Trophoblast cell (in vitro differentiated cells and primary cell): ENCODE results near the gene ERF.
"Not testable (repeated sequence)": the region's sequence is repeated elsewhere in the genome, so short reads cannot be mapped to it uniquely, and the experiment has no call there.

Experiments
- DNase-seq, 2 donors: peaks; one replicate each; pipeline ENCODE4 v3.0.0-alpha.2; 2016
- H2AFZ ChIP-seq: 2 replicates; pipeline ENCODE4 v1.6.1; 2013; ENCODE audit warnings: low read length, moderate library complexity, mild to moderate bottlenecking; ENCODE audit not compliant: insufficient read depth, poor library complexity
- H2AK5ac ChIP-seq: 2 replicates; pipeline ENCODE4 v1.6.1; 2013; ENCODE audit warnings: mild to moderate bottlenecking, low read length
- H2BK120ac ChIP-seq: 2 replicates; pipeline ENCODE4 v1.6.1; 2013; ENCODE audit warnings: low read length, mild to moderate bottlenecking, moderate library complexity; ENCODE audit not compliant: insufficient read depth, poor library complexity
- H2BK12ac ChIP-seq: 2 replicates; pipeline ENCODE4 v1.6.1; 2013; ENCODE audit warnings: mild to moderate bottlenecking, low read length, moderate library complexity
- H2BK5ac ChIP-seq: 2 replicates; pipeline ENCODE4 v1.6.1; 2013; ENCODE audit warnings: low read length, low read depth, moderate library complexity, mild to moderate bottlenecking; ENCODE audit not compliant: poor library complexity
- H3K14ac ChIP-seq: 2 replicates; pipeline ENCODE4 v1.6.1; 2013; ENCODE audit warnings: mild to moderate bottlenecking, low read length
- H3K18ac ChIP-seq: 2 replicates; pipeline ENCODE4 v1.6.1; 2013; ENCODE audit warnings: mild to moderate bottlenecking, low read length
- H3K23ac ChIP-seq: 2 replicates; pipeline ENCODE4 v1.6.1; 2013; ENCODE audit warnings: low read length
- H3K27ac ChIP-seq: 2 replicates; pipeline ENCODE4 v1.5.1; 2013; ENCODE audit warnings: low read depth, mild to moderate bottlenecking, inconsistent platforms, low read length, moderate library complexity
- H3K27me3 ChIP-seq: 2 replicates; pipeline ENCODE4 v1.6.1; 2013; ENCODE audit warnings: inconsistent platforms, mild to moderate bottlenecking, low read length, moderate library complexity; ENCODE audit not compliant: insufficient read depth
- H3K36me3 ChIP-seq, 2 experiments: 1 replicate in 1 of 2; 2 replicates in 1 of 2; pipeline ENCODE4 v1.6.1; 2013; ENCODE audit warnings: low read length in 2 of 2, mild to moderate bottlenecking in 2 of 2, moderate library complexity in 1 of 2; ENCODE audit not compliant: insufficient read depth in 2 of 2, control insufficient read depth in 1 of 2
- H3K4ac ChIP-seq: 2 replicates; pipeline ENCODE4 v1.6.1; 2013; ENCODE audit warnings: low read depth, mild to moderate bottlenecking, low read length, moderate library complexity
- H3K4me1 ChIP-seq, 2 experiments: 1 replicate in 1 of 2; 2 replicates in 1 of 2; pipeline ENCODE4 v1.6.1; 2013; ENCODE audit warnings: low read length in 2 of 2, mild to moderate bottlenecking in 2 of 2, moderate library complexity in 1 of 2; ENCODE audit not compliant: insufficient read depth in 2 of 2, control insufficient read depth in 1 of 2
- H3K4me2 ChIP-seq: 2 replicates; pipeline ENCODE4 v1.6.1; 2013; ENCODE audit warnings: inconsistent platforms, mild to moderate bottlenecking, low read length, moderate library complexity
- H3K4me3 ChIP-seq: 2 replicates; pipeline ENCODE4 v1.5.1; 2013; ENCODE audit warnings: mild to moderate bottlenecking, low read depth, low read length, inconsistent platforms
- H3K79me1 ChIP-seq: one replicate; pipeline ENCODE4 v1.6.1; 2013; ENCODE audit warnings: low read length
- H3K79me2 ChIP-seq: 2 replicates; pipeline ENCODE4 v1.6.1; 2013; ENCODE audit warnings: low read length, mild to moderate bottlenecking; ENCODE audit not compliant: control insufficient read depth, insufficient read depth, poor library complexity
- H3K9ac ChIP-seq: 2 replicates; pipeline ENCODE4 v1.6.1; 2013; ENCODE audit warnings: mild to moderate bottlenecking, low read length
- H3K9me3 ChIP-seq: 2 replicates; pipeline ENCODE4 v1.6.1; 2013; ENCODE audit warnings: low read depth, mild to moderate bottlenecking, control low read depth, inconsistent platforms, low read length; ENCODE audit not compliant: insufficient read depth
- H4K12ac ChIP-seq: 2 replicates; pipeline ENCODE4 v1.6.1; 2013; ENCODE audit warnings: low read depth, mild to moderate bottlenecking, low read length, moderate library complexity
- H4K8ac ChIP-seq: 2 replicates; pipeline ENCODE4 v1.6.1; 2013; ENCODE audit warnings: low read depth, mild to moderate bottlenecking, low read length, moderate library complexity
- H4K91ac ChIP-seq: one replicate; pipeline ENCODE4 v1.6.1; 2013; ENCODE audit warnings: low read depth, mild to moderate bottlenecking, low read length, moderate library complexity
- WGBS: extraction: QIAGEN DNeasy Blood & Tissue Kit; methylation state at CpG from one replicate; pipeline ENCODE4 v1.1.7; 2013; ENCODE audit warnings: missing lambda C conversion rate; ENCODE audit not compliant: insufficient read length, insufficient coverage; ENCODE audit errors: extremely low coverage; 5-methylcytosine and 5-hydroxymethylcytosine counted together

The ERF gene

DNA sequence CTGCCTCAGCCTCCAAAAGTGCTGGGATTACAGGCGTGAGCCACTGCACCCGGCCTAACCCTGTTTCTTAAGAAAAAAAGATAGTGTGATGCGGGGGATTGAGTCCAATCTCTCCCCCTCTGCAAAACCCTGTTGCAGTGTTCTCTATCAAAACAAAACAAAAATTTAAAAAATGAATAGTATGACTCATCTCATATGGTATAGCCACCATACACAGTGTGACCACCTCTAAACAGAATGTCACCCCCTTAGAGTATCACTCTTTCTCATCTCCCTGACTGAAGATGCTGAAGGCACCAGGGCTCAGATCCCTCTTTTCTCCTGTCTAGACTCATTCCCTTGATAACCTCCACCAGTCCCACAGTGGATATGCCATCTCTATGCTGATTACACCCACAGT lies 6.8 kb upstream of the ERF start:
- Histone ChIP-seq H3K36me3 (no peaks in the 10 kb centered on the region), H3K9ac (no peak overlapping the region), H3K27ac (no peak overlapping the region), H3K4ac (no peak overlapping the region), H3K4me1 (no peaks in the 10 kb centered on the region), H3K4me3 (no peak overlapping the region), H2AK5ac (no peak overlapping the region), H3K9me3 (no peaks in the 10 kb centered on the region), H3K79me1 (no peaks in the 10 kb centered on the region), H4K12ac (no peak overlapping the region), H4K8ac (no peak overlapping the region), H3K23ac (no peak overlapping the region), H4K91ac (no peak overlapping the region), H2AFZ (no peak overlapping the region), H3K18ac (no peak overlapping the region), H2BK120ac (no peak overlapping the region), H3K14ac (no peak overlapping the region), H3K4me2 (no peak overlapping the region), H3K79me2 (no peaks in the 10 kb centered on the region), H2BK5ac (no peak overlapping the region), H2BK12ac (no peak overlapping the region), H3K27me3 (no peaks in the 10 kb centered on the region)
- no peak for DNase-seq
- WGBS = no CpG with 5 or more reads among the region's 3 CpGs

DNA sequence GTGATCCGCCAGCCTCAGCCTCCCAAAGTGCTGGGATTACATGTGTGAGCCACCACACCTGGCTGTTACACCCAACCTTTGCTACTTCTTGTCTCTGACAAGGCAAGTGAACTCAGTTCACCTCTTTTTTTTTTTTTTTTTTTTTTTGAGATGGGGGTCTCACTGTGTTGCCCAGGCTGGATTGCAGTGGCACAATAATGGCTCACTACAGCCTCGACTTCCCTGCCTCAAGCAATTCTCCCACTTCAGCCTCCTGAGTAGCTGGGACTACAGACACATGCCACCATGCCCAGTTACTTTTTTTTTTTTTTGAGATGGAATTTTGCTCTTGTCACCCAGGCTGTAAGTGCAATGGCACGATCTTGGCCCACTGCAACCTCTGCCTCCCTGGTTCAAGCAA lies 2.9 kb upstream of the ERF start:
- H2BK5ac ChIP-seq, H2BK12ac ChIP-seq, H3K36me3 ChIP-seq, H3K9me3 ChIP-seq, H3K4ac ChIP-seq, H3K4me3 ChIP-seq, DNase-seq, H2AK5ac ChIP-seq, H3K23ac ChIP-seq, H4K8ac ChIP-seq, H3K4me2 ChIP-seq, H3K18ac ChIP-seq, H4K91ac ChIP-seq, H3K27ac ChIP-seq, H4K12ac ChIP-seq, H3K9ac ChIP-seq, H2BK120ac ChIP-seq, H3K4me1 ChIP-seq, H3K14ac ChIP-seq, H2AFZ ChIP-seq, H3K27me3 ChIP-seq: not testable (repeated sequence)
- Histone ChIP-seq H3K79me1 (peaks cover 26% of the 10 kb centered on the region), H3K79me2 (peaks cover 19% of the 10 kb centered on the region)
- WGBS = no CpG with 5 or more reads among the region's 3 CpGs

DNA sequence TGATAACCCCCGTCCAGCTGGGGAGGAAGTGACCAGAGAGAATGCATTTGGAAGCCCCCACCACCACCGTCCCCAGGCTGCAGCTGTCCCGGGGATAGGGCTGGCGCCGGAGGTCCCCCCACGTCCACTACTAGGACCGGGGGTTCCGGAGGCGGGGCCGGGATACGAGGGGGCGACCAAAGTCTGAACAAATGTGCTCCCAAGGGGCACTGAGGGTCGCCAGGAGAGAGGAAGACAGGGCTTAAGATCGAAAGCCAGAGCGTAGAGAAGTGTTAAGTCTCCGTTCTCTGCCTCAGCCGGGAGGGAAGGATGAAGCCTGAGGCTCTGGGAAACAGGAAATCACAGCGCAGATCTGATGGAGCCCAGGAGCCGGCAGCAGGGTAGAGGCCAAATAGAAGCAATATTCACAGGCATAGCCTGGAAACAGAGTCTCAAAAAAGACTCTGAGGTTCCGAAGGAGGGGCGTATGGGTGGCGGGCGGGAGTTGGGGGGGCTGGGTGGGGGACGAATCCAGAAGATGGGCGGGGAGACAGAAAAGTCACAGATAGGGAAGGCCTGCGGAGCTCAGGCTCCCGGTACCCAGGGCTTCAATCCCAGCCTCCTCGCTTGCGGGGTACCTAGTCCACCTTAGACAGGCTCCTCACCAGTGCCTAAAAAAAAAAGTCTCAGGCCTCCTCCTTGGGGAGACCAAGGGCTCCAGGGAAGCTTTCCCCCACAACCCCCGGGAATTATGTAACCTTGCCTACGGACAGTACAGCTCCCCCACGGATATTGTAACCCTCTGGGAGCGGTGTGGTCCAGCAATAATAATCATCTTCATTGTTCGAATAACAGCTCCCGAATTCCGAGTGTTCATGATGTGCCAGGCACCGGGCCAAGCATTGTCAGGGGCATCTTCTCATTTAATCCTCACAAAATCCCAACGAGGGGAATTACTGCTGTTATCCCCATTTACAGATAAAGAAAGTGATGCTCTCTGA lies 1.1 kb upstream of the ERF start:
- no peaks in the 10 kb centered on the region for H3K9me3 ChIP-seq
- H3K4me3 ChIP-seq = peak overlapping the region; percentile 65
- peak overlapping the region; percentile 4 for H2AK5ac ChIP-seq

DNA sequence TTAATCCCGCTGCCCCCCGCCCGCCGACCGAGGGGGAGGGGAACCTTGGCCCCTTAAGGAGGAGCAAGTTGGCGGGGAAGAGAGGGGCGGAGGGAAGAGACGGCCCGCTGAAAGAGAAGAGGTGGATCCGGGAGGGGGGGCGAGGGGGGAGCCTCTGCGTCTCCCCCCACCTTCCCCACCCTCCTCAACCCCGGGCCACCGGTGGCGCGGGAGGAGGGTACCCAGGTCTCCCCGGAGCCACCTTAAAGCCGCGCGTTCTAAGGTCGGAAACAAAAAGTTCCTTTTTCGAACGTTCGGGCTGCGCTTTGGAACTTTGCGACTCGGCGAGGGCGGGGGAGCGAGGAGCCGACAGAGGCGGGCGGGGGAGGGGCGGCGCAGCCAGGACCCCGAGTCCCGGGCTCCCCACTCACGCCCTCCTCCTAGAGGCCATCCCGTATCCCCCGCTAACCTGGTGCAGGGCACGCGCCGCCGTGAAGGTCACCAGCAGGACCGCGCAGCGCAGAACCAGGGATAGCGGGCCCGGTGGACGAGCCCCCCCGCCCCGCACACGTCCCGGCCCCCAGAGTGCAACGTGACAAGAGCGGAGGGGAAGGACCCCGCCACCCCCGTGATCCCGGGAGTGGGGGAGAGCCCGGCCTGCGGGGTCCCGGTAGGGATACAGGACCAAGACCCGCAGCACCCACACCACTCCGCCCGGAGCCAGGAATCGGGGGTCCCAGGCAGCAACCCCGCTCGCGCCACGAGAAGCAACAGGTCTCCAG lies 659 bp downstream of the ERF start:
- Histone ChIP-seq H2AFZ (peak overlapping the region; percentile 45), H2BK5ac (peak overlapping the region; percentile 99), H2AK5ac (peak overlapping the region; percentile 100), H3K36me3 (peaks cover 16 to 26% of the 10 kb centered on the region in 2 experiments), H4K91ac (peak overlapping the region; percentile 98), H3K18ac (peak overlapping the region; percentile 100), H2BK12ac (peak overlapping the region; percentile 76), H3K9me3 (no peaks in the 10 kb centered on the region), H3K23ac (no peak overlapping the region), H3K4ac (peak overlapping the region; percentile 100), H3K79me1 (peaks cover 31% of the 10 kb centered on the region), H3K4me1 (peaks cover 18 to 23% of the 10 kb centered on the region in 2 experiments), H2BK120ac (peak overlapping the region; percentile 97), H3K9ac (peak overlapping the region; percentile 95), H3K4me2 (peak overlapping the region; percentile 63), H3K4me3 (peak overlapping the region; percentile 99), H3K14ac (peak overlapping the region; percentile 99), H3K79me2 (peaks cover 32% of the 10 kb centered on the region), H3K27ac (peak overlapping the region; percentile 96), H4K12ac (peak overlapping the region; percentile 97), H4K8ac (peak overlapping the region; percentile 76), H3K27me3 (no peaks in the 10 kb centered on the region)
- DNase-seq = peak; percentile 41 to 72
- no CpG with 5 or more reads among the region's 70 CpGs for WGBS

More for the DNA sequence above, 1.1 kb upstream of the ERF start:
- peak overlapping the region; percentile 25 for H3K18ac ChIP-seq
- no peaks in the 10 kb centered on the region for H3K27me3 ChIP-seq
- no CpG with 5 or more reads among the region's 38 CpGs for WGBS
- H2BK5ac ChIP-seq = peak overlapping the region; percentile 78
- H4K12ac ChIP-seq = peak overlapping the region; percentile 79
- H4K8ac ChIP-seq = peak overlapping the region; percentile 87
- peak overlapping the region; percentile 55 for H3K14ac ChIP-seq
- no peak overlapping the region for H3K23ac ChIP-seq
- peak overlapping the region; percentile 95 for H3K4me2 ChIP-seq
- peak overlapping the region; percentile 72 for H3K4ac ChIP-seq
- peak; percentile 36 to 62 for DNase-seq
- peaks cover 31% of the 10 kb centered on the region for H3K79me1 ChIP-seq
- peak overlapping the region; percentile 95 for H3K27ac ChIP-seq
- peak overlapping the region; percentile 84 for H2AFZ ChIP-seq
- peak overlapping the region; percentile 84 for H2BK12ac ChIP-seq
- H3K36me3 ChIP-seq = peaks cover 0 to 9% of the 10 kb centered on the region in 2 experiments
- peaks cover 32% of the 10 kb centered on the region for H3K79me2 ChIP-seq
- peak overlapping the region; percentile 63 for H4K91ac ChIP-seq
- peak overlapping the region; percentile 45 for H3K9ac ChIP-seq
- H3K4me1 ChIP-seq = peaks cover 18 to 23% of the 10 kb centered on the region in 2 experiments
- peak overlapping the region; percentile 73 for H2BK120ac ChIP-seq
